GM12864 (cell line): ENCODE measurements around the gene RAD21L1.

ENCODE experiments used
- DNase-seq: peaks from one replicate; pipeline ENCODE4 v3.0.0-alpha.2; 2011; ENCODE audit warnings: low read depth
- H3K4me3 ChIP-seq: 2 replicates; pipeline ENCODE4 v1.5.1; 2011; ENCODE audit warnings: mild to moderate bottlenecking, low read depth, low read length, control low read depth
- CTCF ChIP-seq: IDR thresholded peaks from 2 replicates; pipeline ENCODE4 v1.5.1; 2011; ENCODE audit warnings: low read depth, mild to moderate bottlenecking, moderate library complexity, low read length, control low read depth, inconsistent platforms; ENCODE audit errors: missing control alignments

Gene RAD21L1

GRCh38 chr20:1198751-1199150 is 27.1 kb upstream of the RAD21L1 start:
- H3K4me3 ChIP-seq, result no peak overlapping the region
- TF ChIP-seq CTCF, result no peak
- DNase-seq, result no peak

GRCh38 chr20:1199212-1199873 is 26.5 kb upstream of the RAD21L1 start:
- H3K4me3 ChIP-seq, result no peak overlapping the region
- DNase-seq, result no peak
- TF ChIP-seq CTCF, result no peak

GRCh38 chr20:1199964-1200363 is 25.9 kb upstream of the RAD21L1 start:
- TF ChIP-seq CTCF, result no peak
- H3K4me3 ChIP-seq, result no peak overlapping the region
- DNase-seq, result no peak

- DNase-seq, result no peak
Measured at GRCh38 chr20:1202762-1203504, 22.9 kb upstream of the RAD21L1 start, which contains the start of gene C20orf202. Gene C20orf202, plus strand, starts transcription at chr20:1203454. Its CDS starts 132 bp downstream, at chr20:1203586.

GRCh38 chr20:1203630-1204029 is 22.2 kb upstream of the RAD21L1 start:
- H3K4me3 ChIP-seq, result no peak overlapping the region
- TF ChIP-seq CTCF, result no peak
- DNase-seq, result no peak

More at GRCh38 chr20:1202762-1203504, 22.9 kb upstream of the RAD21L1 start, which contains the start of gene C20orf202:
- no peak for TF ChIP-seq CTCF
- H3K4me3 ChIP-seq, result no peak within 1 kb of the TSS

- TF ChIP-seq CTCF, result no peak
- DNase-seq, result no peak
- no peak overlapping the region for H3K4me3 ChIP-seq
Measured at GRCh38 chr20:1204113-1204512, 21.7 kb upstream of the RAD21L1 start.

GRCh38 chr20:1204576-1204975 is 21.3 kb upstream of the RAD21L1 start:
- no peak for DNase-seq
- H3K4me3 ChIP-seq, result no peak overlapping the region
- TF ChIP-seq CTCF, result no peak
